ENCODE results near the gene PPIH.
"Not testable (repeated sequence)": the region's sequence is repeated elsewhere in the genome, so short reads cannot be mapped to it uniquely, and the experiment has no call there.

The PPIH gene

DNA sequence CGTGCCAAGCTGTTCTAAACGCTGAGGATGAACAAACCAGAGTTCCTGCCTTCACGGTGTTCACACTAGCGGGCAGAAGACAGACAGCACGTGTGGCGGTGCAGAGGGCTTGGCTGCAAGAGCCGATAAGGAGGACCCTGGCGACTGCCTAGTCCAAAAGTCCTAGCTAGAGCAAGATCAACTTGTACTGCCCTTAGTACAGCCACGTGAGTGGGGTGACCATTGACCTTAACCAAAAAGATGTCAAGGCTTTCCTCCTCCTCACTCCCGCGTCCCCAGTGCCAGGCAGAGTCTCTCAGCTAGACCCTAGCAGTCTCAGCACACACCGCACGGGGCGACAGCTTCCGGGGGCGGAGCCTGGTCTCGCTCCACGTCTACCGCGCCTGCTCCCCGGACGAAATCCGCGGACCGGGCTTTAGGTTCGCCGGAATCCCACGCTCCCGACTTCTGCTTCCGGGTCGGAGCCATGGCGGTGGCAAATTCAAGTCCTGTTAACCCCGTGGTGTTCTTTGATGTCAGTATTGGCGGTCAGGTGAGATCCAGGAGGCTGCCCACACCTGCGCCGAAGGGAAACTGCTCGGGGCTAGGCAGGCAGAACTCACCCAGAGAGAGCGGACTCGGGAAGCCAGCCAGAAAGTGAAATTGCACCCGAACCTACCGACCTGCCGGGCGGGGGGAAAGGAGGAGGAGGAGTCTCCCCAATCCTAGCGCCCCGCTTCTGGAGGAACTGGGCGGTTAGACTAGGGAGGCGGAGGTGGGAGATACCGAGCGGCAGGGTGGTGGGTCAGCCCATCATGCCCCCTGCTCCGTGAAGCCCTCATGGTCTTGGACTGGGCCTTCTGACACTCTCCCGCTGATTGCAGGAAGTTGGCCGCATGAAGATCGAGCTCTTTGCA is at the start of gene PPIH:
Gene PPIH (plus strand): TSS at position 443 of the 896 bp plus-strand sequence. CDS start 24 bp downstream, at position 467.
- DNase-seq = peak; percentile 95

- DNase-seq = no peak
These were observed 44.5 kb upstream of the PPIH start for GRCh38 chr1:42613803-42614131.

DNA sequence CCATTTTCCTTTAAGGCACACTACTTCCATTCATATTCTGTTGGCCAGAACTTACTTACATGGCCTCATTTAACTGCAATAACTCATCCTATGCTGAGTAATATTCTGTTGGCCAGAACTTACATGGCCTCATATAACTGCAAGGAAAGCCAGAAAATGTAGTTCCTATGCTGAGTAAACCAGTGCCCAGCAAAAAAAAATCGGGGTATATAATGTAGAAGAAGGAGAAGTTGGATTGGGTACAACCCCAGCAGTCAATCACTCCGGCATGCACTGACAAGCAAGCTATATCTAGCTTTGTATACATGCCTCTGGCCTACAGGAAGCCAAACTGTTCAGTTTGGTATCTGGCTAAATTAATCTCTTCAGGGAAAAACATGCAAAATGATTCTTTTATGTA is 39.4 kb upstream of the PPIH start:
- no peak for DNase-seq

- no peak for DNase-seq
These were observed 37.9 kb upstream of the PPIH start for GRCh38 chr1:42620307-42620706.

DNA sequence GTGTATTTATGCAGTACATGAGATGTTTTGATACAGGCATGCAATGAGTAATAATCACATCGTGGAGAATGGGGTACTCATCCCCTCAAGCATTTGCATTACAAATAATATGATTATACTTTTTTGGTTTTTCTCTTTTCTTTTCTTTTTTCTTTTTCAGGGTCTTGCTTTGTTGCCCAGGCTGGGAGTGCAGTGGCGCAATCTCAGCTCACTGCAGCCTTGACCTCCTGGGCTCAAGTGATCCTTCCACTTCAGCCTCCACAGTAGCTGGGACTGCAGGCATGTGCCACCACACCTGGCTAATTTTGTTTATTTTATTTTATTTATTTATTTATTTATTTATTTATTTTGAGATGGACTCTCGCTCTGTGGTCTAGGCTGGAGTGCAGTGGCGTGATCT is 37.0 kb upstream of the PPIH start:
- DNase-seq = not testable (repeated sequence)

- DNase-seq = not testable (repeated sequence)
These were observed 31.0 kb upstream of the PPIH start for GRCh38 chr1:42627205-42627604.

- no peak for DNase-seq
These were observed 19.1 kb upstream of the PPIH start for GRCh38 chr1:42639116-42639515.

DNA sequence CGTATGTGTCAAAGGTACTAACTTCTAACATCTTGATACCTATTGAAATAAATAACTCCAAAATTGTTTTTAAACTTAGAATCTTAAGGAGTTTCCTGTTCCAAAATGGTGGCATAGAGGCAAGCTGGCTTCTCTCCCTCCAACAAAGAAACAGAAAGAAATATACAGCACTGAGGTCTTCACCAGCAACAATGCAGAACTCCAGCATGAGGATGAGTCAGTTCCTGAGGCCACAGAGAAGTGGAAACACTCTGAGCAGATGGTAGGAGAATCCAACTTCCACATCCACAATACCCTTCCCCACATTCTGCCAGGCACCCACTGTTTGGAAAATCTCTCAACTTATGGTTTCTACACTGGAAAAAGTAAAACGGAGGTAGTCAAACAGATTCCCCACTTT is 12.2 kb upstream of the PPIH start:
- peak; percentile 39 for DNase-seq

DNA sequence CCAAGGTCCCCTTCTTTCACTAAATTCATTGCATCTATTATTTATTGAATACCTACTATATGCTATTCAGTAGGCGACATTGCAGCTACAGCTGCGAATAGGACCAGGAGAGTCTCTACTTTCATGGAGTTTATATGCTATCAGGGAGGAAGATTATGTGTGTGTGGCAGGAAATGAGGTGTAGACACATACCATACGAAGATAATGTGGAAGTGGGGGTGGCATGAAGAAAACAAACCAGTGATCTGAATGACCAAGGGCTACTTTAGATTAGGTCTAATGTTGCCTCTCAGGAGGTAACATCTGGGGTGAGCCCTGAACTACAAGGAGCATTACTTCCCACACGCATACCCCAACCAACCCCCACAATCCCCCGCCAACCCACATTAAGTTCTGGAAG is 1.0 kb upstream of the PPIH start:
- no peak for DNase-seq

GRCh38 chr1:42658877-42659337 is 684 bp downstream of the PPIH start:
- no peak for DNase-seq

DNA sequence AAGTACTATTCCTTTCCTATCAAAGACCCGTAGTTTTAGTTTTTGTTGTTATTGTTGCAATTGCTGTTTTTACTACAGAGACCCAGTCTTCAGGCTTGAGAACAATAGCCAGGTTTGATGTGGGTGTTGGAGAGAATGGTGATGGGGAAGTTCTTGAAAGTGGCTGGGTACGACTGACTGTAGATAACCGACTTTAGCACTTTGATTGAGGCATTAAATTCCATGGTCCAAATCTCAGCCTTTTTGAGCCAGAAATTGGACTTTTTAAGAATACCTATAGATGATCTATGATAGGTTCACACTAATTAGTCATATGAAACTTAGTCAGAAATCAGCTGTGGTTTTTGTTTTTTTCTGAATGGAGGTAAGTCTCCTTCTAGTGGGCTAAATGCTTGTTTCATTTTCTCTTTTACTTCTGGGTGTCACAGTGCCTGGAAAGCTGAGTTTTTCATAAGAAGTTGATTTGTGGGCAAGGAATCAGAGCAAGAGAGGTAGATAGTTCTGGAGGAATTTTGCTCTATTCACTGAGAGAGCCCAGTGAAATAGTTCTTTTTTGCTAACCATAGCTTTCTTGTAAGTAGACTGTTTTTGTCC is 2.8 kb downstream of the PPIH start:
- DNase-seq = no peak

DNA sequence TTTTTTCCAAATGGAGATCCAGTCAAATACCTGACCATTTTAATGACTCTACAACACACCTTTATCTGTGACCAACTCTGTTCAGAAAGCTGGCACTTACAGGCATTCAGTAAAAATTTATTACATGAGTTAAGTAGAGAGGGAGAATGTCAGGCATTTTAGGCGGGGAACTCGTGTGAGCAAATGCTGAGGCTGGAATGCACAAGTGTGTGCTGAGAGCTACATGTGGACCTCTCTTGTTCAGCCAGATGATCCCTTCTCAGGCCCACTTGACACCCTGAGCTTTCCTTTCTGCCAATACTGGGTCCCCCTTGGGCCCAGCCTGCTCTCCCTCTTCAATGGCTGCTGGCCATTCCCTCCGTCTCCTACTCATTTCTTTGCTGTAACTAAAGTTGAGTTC is 11.7 kb downstream of the PPIH start:
- DNase-seq = no peak

DNA sequence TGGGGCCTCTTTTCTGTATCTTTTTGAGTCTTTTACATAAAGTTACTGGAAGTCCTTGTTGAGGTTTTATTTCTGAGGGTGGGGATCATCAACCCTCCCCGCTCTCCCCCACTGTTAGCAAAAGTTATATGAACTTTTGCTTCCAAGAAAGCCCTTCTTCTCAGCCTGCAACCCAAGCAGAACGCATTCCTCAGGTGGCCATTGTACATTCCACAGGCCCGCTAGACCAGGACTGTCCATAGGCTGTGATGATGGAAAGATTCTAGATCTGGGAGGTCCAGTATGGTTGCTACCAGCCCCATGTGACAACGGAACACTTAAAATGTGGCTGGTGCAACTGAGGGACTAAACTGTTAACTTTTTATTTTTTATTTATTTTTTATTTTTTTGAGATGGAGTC is 12.2 kb downstream of the PPIH start:
- no peak for DNase-seq

DNA sequence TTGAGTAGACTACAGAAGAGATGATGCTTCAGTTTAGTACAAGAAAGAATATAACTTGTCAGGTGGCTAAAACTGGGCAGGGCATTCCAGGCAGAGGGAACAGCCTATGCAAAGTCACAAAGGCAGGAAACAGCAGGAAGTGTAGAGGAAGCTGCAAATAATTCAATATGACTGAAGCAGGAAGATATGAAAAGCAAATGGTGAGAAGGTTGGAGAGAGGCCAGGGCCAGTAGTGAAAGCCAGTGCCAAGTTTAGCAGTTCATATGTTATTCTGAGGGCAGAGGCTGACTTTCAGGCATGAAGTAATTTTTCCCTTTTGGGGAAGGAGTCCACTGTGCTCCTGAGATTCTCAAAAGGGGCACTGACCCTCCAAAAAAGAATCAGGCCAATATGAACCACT is 16.0 kb downstream of the PPIH start:
- DNase-seq = no peak

- DNase-seq = no peak
These were observed 16.5 kb downstream of the PPIH start for GRCh38 chr1:42674682-42675081.

DNA sequence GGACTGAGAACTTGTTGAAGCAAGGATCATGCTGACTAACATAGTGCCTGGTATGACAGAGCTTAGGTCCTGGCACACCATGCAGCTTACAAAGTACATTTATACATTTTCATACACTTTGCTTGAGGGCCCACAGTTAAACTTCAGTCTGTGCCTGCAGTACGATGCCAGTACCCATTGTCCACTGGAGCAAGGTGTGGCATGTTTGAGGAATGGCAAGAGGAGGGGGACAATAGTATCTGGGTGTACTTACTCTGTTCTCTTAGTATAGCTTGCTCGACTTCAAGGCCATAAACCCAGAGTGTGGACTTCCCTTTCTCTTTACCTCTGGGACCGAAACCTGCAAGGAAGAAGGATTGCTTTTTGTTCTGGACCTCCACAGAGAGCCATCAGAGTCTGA is 17.2 kb downstream of the PPIH start:
- DNase-seq = no peak

- no peak for DNase-seq
These were observed 18.4 kb downstream of the PPIH start for GRCh38 chr1:42676534-42677087.

DNA sequence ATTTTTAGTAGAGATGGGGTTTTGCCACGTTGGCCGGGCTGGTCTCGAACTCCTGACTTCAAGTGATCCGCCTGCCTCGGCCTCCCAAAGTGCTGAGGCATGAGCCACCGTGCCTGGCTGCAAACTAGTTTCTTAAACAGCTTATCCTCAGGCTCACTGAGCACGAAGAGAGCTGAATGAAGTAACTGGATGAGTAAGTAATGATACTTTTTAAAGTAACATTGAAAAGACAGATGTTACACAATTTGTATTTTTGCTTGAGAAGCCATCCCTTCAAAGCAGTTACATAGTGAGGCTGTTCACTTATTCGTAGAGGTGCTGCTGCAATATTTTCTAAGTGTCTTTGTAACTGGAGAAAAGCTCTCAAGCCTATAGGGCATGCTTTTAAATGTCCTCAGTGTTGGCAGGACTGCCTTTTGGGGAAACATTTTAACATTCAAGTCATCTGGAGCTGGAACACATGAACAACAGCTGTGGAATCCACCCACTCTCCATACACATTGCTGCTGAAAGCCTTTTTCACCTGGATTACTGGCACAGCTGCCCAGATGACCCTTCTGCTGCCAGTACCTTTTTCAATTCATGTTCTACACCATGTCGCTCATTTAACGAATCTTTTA is 21.3 kb downstream of the PPIH start:
- no peak for DNase-seq

DNA sequence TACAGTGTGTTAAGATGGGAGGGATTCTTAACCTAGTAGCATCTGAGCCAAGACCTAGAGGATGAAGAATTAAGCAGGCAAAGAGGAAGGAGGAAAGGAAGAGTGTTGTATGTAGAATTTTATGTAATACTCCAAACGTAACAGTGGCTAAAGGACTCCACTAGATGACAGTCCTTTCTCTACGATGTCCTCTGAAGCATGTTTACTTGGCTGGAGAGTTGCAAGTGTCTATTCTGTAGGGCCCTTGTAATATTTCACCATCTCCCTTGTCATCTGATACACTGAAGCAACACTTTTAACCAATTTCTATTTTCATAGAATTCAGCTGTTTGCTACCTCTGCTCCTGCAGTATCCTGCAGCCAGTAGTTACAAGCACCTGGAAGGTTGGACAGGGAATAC is 21.8 kb downstream of the PPIH start:
- no peak for DNase-seq

DNA sequence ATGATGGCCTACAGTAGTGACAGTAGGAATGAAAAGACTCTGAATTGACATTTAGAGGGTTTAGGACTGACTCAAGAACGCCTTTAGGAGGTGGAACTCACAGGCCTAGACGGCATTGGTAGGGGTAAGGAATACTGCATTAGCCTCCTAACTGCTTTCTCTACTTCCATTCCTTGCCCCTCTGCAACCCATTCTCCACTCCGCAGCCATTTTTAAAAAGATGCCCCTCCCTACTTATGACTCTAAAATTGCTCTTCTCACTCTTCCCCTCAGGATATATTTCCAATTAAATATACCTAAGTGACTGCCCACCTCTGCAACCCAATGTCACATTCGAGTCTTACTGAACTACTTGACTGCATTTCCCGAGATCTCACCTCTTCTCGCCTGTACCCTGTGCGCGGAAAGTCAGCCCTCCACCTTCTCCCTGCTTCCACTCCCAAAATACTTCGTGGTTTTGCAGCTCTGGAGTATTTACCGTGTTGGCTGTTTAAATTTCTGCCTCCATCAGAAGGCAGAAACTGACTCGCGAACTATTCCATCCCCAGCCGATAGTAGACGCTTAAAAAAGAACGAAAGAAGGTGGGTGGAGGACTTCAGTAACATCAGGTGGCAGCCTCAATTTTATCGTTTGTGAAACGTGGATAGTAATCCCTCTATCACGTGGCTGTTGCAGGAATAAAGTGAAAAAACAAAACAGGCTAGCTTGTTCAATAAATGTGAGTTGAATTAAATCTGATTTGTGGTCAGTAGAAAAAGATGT is 22.9 kb downstream of the PPIH start:
- no peak for DNase-seq

GRCh38 chr1:42681741-42682483 is 23.7 kb downstream of the PPIH start, which contains the start of gene YBX1:
TSS of gene YBX1 (plus strand) at chr1:42682418. CDS start at chr1:42682566, 148 bp downstream.
- DNase-seq = peak; percentile 97

- not testable (repeated sequence) for DNase-seq
These were observed 24.2 kb downstream of the PPIH start for GRCh38 chr1:42682484-42682738.
